Omental fat pad (tissue), 4 donors: Measurements from ENCODE around the gene KIF25. TPM values are rescaled to one million over a fixed set of nuclear protein-coding genes. Genes with fewer than 3 reads are reported as not detected.

Experiments
- ATAC-seq: fragments of 150-250 bp; one replicate; pipeline ENCODE4 v1.9.1; 2016; ENCODE audit warnings: mild to moderate bottlenecking, moderate library complexity; ENCODE audit not compliant: low FRiP score
- DNase-seq: peaks from one replicate; pipeline ENCODE4 v3.0.0-alpha.2; 2019; ENCODE audit warnings: low spot score
- CTCF ChIP-seq, 3 donors: fragments of 450-650 bp; IDR thresholded peaks; one replicate each; pipeline ENCODE4 v1.5.1; 2016 to 2017; ENCODE audit warnings: antibody characterized with exemption in 3 of 3, mild to moderate bottlenecking in 3 of 3, moderate library complexity in 2 of 3
- total RNA-seq, 4 donors: library from RNA; depleted of rRNA; stranded (reverse); fragments of >200 nt; gene quantifications; one replicate each; pipeline ENCODE4 v1.1.0, GENCODE V29; 2016

Gene KIF25
- total RNA-seq, 4 donors from 2014 or later: 0.38 to 0.60 TPM; not detected in 2

DNA sequence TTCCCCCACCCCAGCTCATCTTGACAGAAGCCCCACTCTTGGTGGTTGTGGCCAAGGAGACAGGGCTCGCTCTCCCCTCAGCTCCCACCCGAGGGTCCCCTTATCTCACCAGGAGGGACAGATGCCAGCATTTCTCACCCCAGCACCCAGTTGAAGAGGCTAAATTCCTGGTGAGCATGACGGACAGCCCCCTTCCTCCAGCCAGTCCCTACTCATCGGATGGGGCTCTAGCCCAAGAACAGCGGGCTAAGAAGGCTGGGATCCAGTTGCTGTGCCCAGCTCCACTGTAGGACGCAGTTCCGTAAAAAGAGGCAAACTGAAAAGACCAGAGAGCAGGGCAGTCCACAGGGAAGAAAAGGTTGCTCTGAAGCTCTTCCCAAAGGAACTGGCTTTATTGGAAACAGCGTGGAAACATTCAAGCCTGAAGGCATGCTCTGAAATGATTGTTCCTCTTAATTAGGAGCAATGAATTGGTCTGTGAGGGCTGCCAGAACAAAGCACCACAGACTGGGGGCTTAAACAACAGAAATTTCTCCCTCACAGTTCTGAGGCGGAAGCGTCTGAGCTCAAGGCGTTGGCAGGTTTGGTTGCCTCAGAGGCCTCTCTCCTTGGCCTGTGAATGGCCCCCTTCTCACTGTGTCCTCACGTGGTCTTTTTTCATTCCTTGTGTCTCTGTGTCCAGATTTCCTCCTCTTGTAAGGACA lies 17.9 kb upstream of the KIF25 start:
- ATAC-seq: no peak

GRCh38 chr6:167980911-167981580 lies 16.4 kb upstream of the KIF25 start:
- no peak for DNase-seq
- TF ChIP-seq CTCF (IDR thresholded peaks at IDR 0.05): no peak
- ATAC-seq: no peak

More for the DNA sequence above, 17.9 kb upstream of the KIF25 start:
- TF ChIP-seq CTCF (IDR thresholded peaks at IDR 0.05): no peak
- no peak for DNase-seq

- no peak for TF ChIP-seq CTCF (IDR thresholded peaks at IDR 0.05)
- no peak for DNase-seq
- no peak for ATAC-seq
Measured at GRCh38 chr6:167981916-167982462, 15.5 kb upstream of the KIF25 start.

DNA sequence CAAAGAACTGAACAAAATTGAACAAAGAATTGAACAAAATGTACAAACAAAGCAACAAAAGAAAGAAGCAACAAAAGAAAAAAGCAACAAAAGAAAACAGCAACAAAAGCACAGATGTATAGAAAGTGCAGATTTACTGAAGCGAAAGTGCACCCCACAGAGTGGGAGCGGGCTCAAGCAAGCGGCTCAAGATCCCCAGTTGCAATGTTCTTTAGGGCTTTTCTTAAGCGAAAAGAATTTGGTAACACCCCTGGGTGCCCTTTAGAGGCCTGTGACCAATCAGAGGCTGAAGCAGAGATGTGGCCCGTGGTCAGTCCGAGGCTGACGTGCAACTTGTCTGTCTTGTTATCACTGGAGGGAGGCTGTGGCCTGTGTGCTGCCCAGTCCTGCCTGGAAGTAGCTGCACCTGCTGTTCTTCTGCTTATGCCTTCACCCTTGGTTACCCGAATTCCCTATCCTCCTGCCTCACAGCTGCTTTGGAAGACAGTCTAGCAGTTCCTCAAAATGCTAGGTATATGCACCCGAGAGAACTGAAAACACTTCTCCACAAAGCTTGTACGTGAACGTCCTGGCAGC lies 13.2 kb upstream of the KIF25 start:
- ATAC-seq (no peak), DNase-seq (no peak)
- TF ChIP-seq CTCF (IDR thresholded peaks at IDR 0.05): no peak

- no peak for DNase-seq
- no peak for TF ChIP-seq CTCF (IDR thresholded peaks at IDR 0.05)
- no peak for ATAC-seq
Measured at GRCh38 chr6:167984876-167985604, 12.4 kb upstream of the KIF25 start.

GRCh38 chr6:167985911-167986595 lies 11.4 kb upstream of the KIF25 start:
- ATAC-seq (no peak), DNase-seq (no peak)
- TF ChIP-seq CTCF (IDR thresholded peaks at IDR 0.05): no peak
